Gastrocnemius medialis (tissue), 4 donors: ENCODE measurements around the gene NR5A1. TPM values are rescaled to one million over a fixed set of nuclear protein-coding genes. Genes with fewer than 3 reads are reported as not detected.

Source experiments
- ATAC-seq, 2 donors: fragments of 150-250 bp; one replicate each; pipeline ENCODE4 v1.9.1; 2016
- DNase-seq, 2 donors: peaks; one replicate each; pipeline ENCODE4 v3.0.0-alpha.2; 2019
- H3K27ac ChIP-seq, 4 donors: fragments of 200-600 bp; sonication (generic); 1 replicate in 1 of 4; 2 replicates in 3 of 4; pipeline ENCODE4 v1.5.1; 2016 to 2018; ENCODE audit warnings: mild to moderate bottlenecking in 2 of 4, moderate library complexity in 1 of 4
- H3K27me3 ChIP-seq, 3 donors: fragments of 200-600 bp; sonication (generic) in 2 of 3; 1 replicate in 1 of 3; 2 replicates in 2 of 3; pipeline versions ENCODE4 v1.5.1 to v1.6.0; 2016 to 2019; ENCODE audit warnings: mild to moderate bottlenecking in 1 of 3, moderate library complexity in 1 of 3
- H3K36me3 ChIP-seq, 2 donors: fragments of 200-600 bp; sonication (generic) in 1 of 2; one replicate each; pipeline ENCODE4 v1.5.1; 2017 to 2018
- H3K4me1 ChIP-seq, 2 donors: fragments of 200-600 bp; sonication (generic) in 1 of 2; one replicate each; pipeline ENCODE4 v1.5.1; 2016 to 2017; ENCODE audit warnings: mild to moderate bottlenecking in 2 of 2
- H3K4me3 ChIP-seq, 4 donors: fragments of 200-600 bp; sonication (generic) in 3 of 4; 1 replicate in 1 of 4; 2 replicates in 3 of 4; pipeline ENCODE4 v1.5.1; 2016 to 2019; ENCODE audit warnings: mild to moderate bottlenecking in 2 of 4
- H3K9me3 ChIP-seq, 3 donors: fragments of 200-600 bp; sonication (generic) in 2 of 3; 1 replicate in 1 of 3; 2 replicates in 2 of 3; pipeline ENCODE4 v1.5.1; 2016 to 2019
- CTCF ChIP-seq, 5 experiments: fragments of 450-650 bp in 3 of 5; fragments of 200-600 bp in 2 of 5; sonication (generic) in 2 of 5; IDR thresholded peaks in 4 of 5; conservative IDR thresholded peaks in 1 of 5; 1 replicate in 4 of 5; 2 replicates in 1 of 5; pipeline ENCODE4 v1.5.1; 2016 to 2019; ENCODE audit warnings: antibody characterized with exemption in 5 of 5, mild to moderate bottlenecking in 3 of 5, moderate library complexity in 3 of 5
- POLR2A ChIP-seq, 2 donors: fragments of 450-650 bp; IDR thresholded peaks; one replicate each; pipeline ENCODE4 v1.6.1; 2017; ENCODE audit warnings: antibody characterized with exemption in 2 of 2, mild to moderate bottlenecking in 2 of 2, moderate library complexity in 2 of 2
- in situ Hi-C, 4 donors: fragments of 200-750 bp; cut with MboI; loops; one replicate each; pipeline versions ENCODE4 v1.15.0 to v1.8.0; 2017; ENCODE audit warnings: low sequenced_read_pairs in 4 of 4
- intact Hi-C: fragments of 100-400 bp; cut with DNase I; formaldehyde crosslinking; loops from one replicate; pipeline ENCODE4 v1.15.1; 2023; ENCODE audit warnings: low total_unique reads
- total RNA-seq, 4 donors: library from RNA; depleted of rRNA; stranded (reverse); fragments of >200 nt; gene quantifications; one replicate each; pipeline versions ENCODE4 v1.1.0 to v1.2.3, GENCODE V29; 2016

The NR5A1 gene
- total RNA-seq, 4 donors from 2014 or later, result not detected

- no peak for ATAC-seq
- intact Hi-C loops, result no loop called here
These were observed 23.7 kb downstream of the NR5A1 start for GRCh38 chr9:124483481-124483880.

GRCh38 chr9:124482431-124483031, 24.7 kb downstream of the NR5A1 start:
- Histone ChIP-seq H3K36me3 (no peaks in the 10 kb centered on the region), H3K4me3 (no peak overlapping the region), H3K9me3 (no peaks in the 10 kb centered on the region), H3K4me1 (no peaks in the 10 kb centered on the region), H3K27me3 (peaks cover 45 to 56% (median 55%) of the 10 kb centered on the region in 3 donors), H3K27ac (no peak overlapping the region)
- DNase-seq (no peak), ATAC-seq (no peak)
- TF ChIP-seq POLR2A (IDR thresholded peaks at IDR 0.05) (no peak), CTCF (IDR thresholded peaks at IDR 0.05 in 4 of 5, conservative IDR thresholded peaks at IDR 0.05 in 1 of 5) (no peak)
- in situ Hi-C loops, result no loop called here
- intact Hi-C loops, result no loop called here

More at GRCh38 chr9:124483481-124483880, 23.7 kb downstream of the NR5A1 start:
- no peaks in the 10 kb centered on the region for H3K9me3 ChIP-seq
- no peak for TF ChIP-seq POLR2A (IDR thresholded peaks at IDR 0.05)
- no peaks in the 10 kb centered on the region for H3K4me1 ChIP-seq
- H3K27me3 ChIP-seq, result peaks cover 40 to 48% (median 47%) of the 10 kb centered on the region in 3 donors
- DNase-seq, result no peak
- in situ Hi-C loops, result no loop called here
- H3K27ac ChIP-seq, result no peak overlapping the region
- H3K4me3 ChIP-seq, result no peak overlapping the region
- H3K36me3 ChIP-seq, result no peaks in the 10 kb centered on the region

GRCh38 chr9:124481115-124481514, 26.1 kb downstream of the NR5A1 start:
- H3K27me3 ChIP-seq, result peaks cover 45 to 57% (median 46%) of the 10 kb centered on the region in 3 donors
- no peaks in the 10 kb centered on the region for H3K9me3 ChIP-seq
- no peak overlapping the region for H3K27ac ChIP-seq
- no peak for ATAC-seq
- H3K4me1 ChIP-seq, result no peaks in the 10 kb centered on the region
- no peak overlapping the region for H3K4me3 ChIP-seq
- in situ Hi-C loops (no loop called here), intact Hi-C loops (no loop called here)
- no peaks in the 10 kb centered on the region for H3K36me3 ChIP-seq
- TF ChIP-seq POLR2A (IDR thresholded peaks at IDR 0.05), result no peak
- no peak for TF ChIP-seq CTCF (IDR thresholded peaks at IDR 0.05 in 4 of 5, conservative IDR thresholded peaks at IDR 0.05 in 1 of 5)
- DNase-seq, result no peak

- in situ Hi-C loops (no loop called here), intact Hi-C loops (no loop called here)
- H3K9me3 ChIP-seq, result no peaks in the 10 kb centered on the region
- DNase-seq, result no peak
- H3K27ac ChIP-seq, result no peak overlapping the region
- no peak for TF ChIP-seq CTCF (IDR thresholded peaks at IDR 0.05 in 4 of 5, conservative IDR thresholded peaks at IDR 0.05 in 1 of 5)
- no peak for TF ChIP-seq POLR2A (IDR thresholded peaks at IDR 0.05)
- no peak overlapping the region for H3K4me3 ChIP-seq
- H3K36me3 ChIP-seq, result no peaks in the 10 kb centered on the region
- ATAC-seq, result no peak
- no peaks in the 10 kb centered on the region for H3K4me1 ChIP-seq
- peaks cover 40 to 56% (median 48%) of the 10 kb centered on the region in 3 donors for H3K27me3 ChIP-seq
These were observed 26.6 kb downstream of the NR5A1 start for GRCh38 chr9:124480621-124480981.

- H3K4me1 ChIP-seq, result no peaks in the 10 kb centered on the region
- intact Hi-C loops (no loop called here), in situ Hi-C loops (no loop called here)
- peaks cover 37 to 52% (median 49%) of the 10 kb centered on the region in 3 donors for H3K27me3 ChIP-seq
- no peak overlapping the region for H3K27ac ChIP-seq
- H3K9me3 ChIP-seq, result no peaks in the 10 kb centered on the region
- ATAC-seq, result no peak
- no peak overlapping the region for H3K4me3 ChIP-seq
- TF ChIP-seq CTCF (IDR thresholded peaks at IDR 0.05 in 4 of 5, conservative IDR thresholded peaks at IDR 0.05 in 1 of 5), result no peak
- no peak for TF ChIP-seq POLR2A (IDR thresholded peaks at IDR 0.05)
- DNase-seq, result no peak
- H3K36me3 ChIP-seq, result no peaks in the 10 kb centered on the region
These were observed 27.1 kb downstream of the NR5A1 start for GRCh38 chr9:124479947-124480620.
